Activated T-cell treated with anti-CD3 and anti-CD28 coated beads, Interleukin-2, amount 50 U/mL, for 1 hour (primary cell): ENCODE results near the gene UBE2G1.

Experiments
- DNase-seq: peaks from one replicate; pipeline ENCODE4 v3.0.0-alpha.2; 2020

UBE2G1 gene

GRCh38 chr17:4241535-4241934 lies 124.9 kb downstream of the UBE2G1 start:
- DNase-seq: no peak

GRCh38 chr17:4236456-4236855 lies 130.0 kb downstream of the UBE2G1 start:
- no peak for DNase-seq

GRCh38 chr17:4235372-4236279 lies 130.8 kb downstream of the UBE2G1 start:
- no peak for DNase-seq

- DNase-seq: no peak
Measured at GRCh38 chr17:4234401-4234800, 132.1 kb downstream of the UBE2G1 start.

GRCh38 chr17:4233668-4234258 lies 132.7 kb downstream of the UBE2G1 start:
- no peak for DNase-seq

- no peak for DNase-seq
Measured at GRCh38 chr17:4232168-4232813, 134.2 kb downstream of the UBE2G1 start.

- DNase-seq: no peak
Measured at GRCh38 chr17:4229627-4230541, 136.6 kb downstream of the UBE2G1 start.

GRCh38 chr17:4221899-4222659 lies 144.4 kb downstream of the UBE2G1 start:
- no peak for DNase-seq

GRCh38 chr17:4221163-4221562 lies 145.3 kb downstream of the UBE2G1 start:
- DNase-seq: no peak

- no peak for DNase-seq
Measured at GRCh38 chr17:4220655-4221054, 145.8 kb downstream of the UBE2G1 start.
